Prostate gland (tissue), 2 donors: ENCODE data around the gene PIAS1.

Source experiments
- POLR2A ChIP-seq: fragments of 450-650 bp; IDR thresholded peaks from one replicate; pipeline ENCODE4 v1.6.1; 2016; ENCODE audit warnings: antibody characterized with exemption, mild to moderate bottlenecking
- POLR2AphosphoS5 ChIP-seq: sonication (generic); formaldehyde crosslinking; IDR thresholded peaks from one replicate; pipeline ENCODE4 v1.6.1; 2017; ENCODE audit warnings: antibody characterized with exemption
- TF ChIP-seq, protein P1 (sequence below), 4 experiments: fragments of 200-600 bp in 2 of 4; fragments of 450-650 bp in 2 of 4; sonication (generic) in 2 of 4; IDR thresholded peaks; 1 replicate in 3 of 4; 2 replicates in 1 of 4; pipeline ENCODE4 v1.5.1; 2016 to 2019; ENCODE audit warnings: antibody characterized with exemption in 4 of 4, mild to moderate bottlenecking in 2 of 4, moderate library complexity in 2 of 4

DNA sequence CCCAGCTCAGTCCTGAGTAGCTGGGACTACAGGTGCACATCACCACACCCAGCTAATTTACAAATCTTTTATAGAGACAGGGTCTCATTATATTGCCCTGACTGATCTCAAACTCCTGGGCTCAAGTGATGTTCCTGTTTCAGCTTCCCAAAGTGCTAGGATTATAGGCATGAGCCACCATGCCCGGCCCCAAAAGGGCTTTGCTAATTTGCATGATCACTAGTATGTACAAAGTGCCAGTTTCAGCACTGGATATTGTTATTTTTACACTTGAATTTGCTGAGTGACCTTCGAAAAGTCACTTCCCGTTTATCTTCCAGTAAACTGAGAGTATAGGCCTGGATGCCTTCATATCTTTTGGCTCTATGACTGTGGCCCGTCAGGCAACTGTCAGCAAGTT lies 163.2 kb downstream of the PIAS1 start:
- TF ChIP-seq POLR2A (no peak), POLR2AphosphoS5 (no peak)
- TF ChIP-seq, protein P1, sequence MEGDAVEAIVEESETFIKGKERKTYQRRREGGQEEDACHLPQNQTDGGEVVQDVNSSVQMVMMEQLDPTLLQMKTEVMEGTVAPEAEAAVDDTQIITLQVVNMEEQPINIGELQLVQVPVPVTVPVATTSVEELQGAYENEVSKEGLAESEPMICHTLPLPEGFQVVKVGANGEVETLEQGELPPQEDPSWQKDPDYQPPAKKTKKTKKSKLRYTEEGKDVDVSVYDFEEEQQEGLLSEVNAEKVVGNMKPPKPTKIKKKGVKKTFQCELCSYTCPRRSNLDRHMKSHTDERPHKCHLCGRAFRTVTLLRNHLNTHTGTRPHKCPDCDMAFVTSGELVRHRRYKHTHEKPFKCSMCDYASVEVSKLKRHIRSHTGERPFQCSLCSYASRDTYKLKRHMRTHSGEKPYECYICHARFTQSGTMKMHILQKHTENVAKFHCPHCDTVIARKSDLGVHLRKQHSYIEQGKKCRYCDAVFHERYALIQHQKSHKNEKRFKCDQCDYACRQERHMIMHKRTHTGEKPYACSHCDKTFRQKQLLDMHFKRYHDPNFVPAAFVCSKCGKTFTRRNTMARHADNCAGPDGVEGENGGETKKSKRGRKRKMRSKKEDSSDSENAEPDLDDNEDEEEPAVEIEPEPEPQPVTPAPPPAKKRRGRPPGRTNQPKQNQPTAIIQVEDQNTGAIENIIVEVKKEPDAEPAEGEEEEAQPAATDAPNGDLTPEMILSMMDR (IDR thresholded peaks at IDR 0.05) = no peak
